CD14-positive monocyte (primary cell): ENCODE data around the gene ACSL1. TPM values are rescaled to one million over a fixed set of nuclear protein-coding genes. Genes with fewer than 3 reads are reported as not detected.

Source experiments
- DNase-seq, 3 donors: peaks; one replicate each; pipeline ENCODE4 v3.0.0-alpha.2; 2011 to 2022
- H2AFZ ChIP-seq: 2 replicates; pipeline ENCODE4 v1.6.0; 2012; ENCODE audit warnings: mild to moderate bottlenecking, low read depth, low read length, inconsistent platforms; ENCODE audit not compliant: insufficient read depth, poor library complexity, severe bottlenecking
- H3K27ac ChIP-seq, 2 donors: 1 replicate in 1 of 2; 2 replicates in 1 of 2; pipeline ENCODE4 v1.5.1; 2012 to 2013; ENCODE audit warnings: low read length in 2 of 2, control low read depth in 1 of 2, inconsistent platforms in 1 of 2, low read depth in 1 of 2, mild to moderate bottlenecking in 1 of 2
- H3K27me3 ChIP-seq, 2 donors: one replicate each; pipeline versions ENCODE4 v1.6.0 to v1.6.1; 2011 to 2013; ENCODE audit warnings: low read length in 2 of 2; ENCODE audit not compliant: control insufficient read depth in 2 of 2, insufficient read depth in 2 of 2
- H3K36me3 ChIP-seq, 2 donors: replicated peaks in 1 of 2; 1 replicate in 1 of 2; 2 replicates in 1 of 2; pipeline versions ENCODE4 v1.5.1 to v1.6.1; 2012 to 2013; ENCODE audit warnings: low read length in 2 of 2, control low read depth in 1 of 2, inconsistent platforms in 1 of 2, mild to moderate bottlenecking in 1 of 2; ENCODE audit not compliant: insufficient read depth in 2 of 2, control insufficient read depth in 1 of 2
- H3K4me1 ChIP-seq, 2 donors: 1 replicate in 1 of 2; 2 replicates in 1 of 2; pipeline versions ENCODE4 v1.5.1 to v1.6.1; 2012 to 2013; ENCODE audit warnings: low read length in 2 of 2, control low read depth in 1 of 2, inconsistent platforms in 1 of 2, mild to moderate bottlenecking in 1 of 2, moderate library complexity in 1 of 2; ENCODE audit not compliant: insufficient read depth in 2 of 2, control insufficient read depth in 1 of 2
- H3K4me2 ChIP-seq: replicated peaks from 2 replicates; pipeline ENCODE3; 2012; ENCODE audit warnings: low read length, moderate library complexity, mild to moderate bottlenecking; ENCODE audit not compliant: poor library complexity, severe bottlenecking; ENCODE audit errors: extremely low read depth
- H3K4me3 ChIP-seq, 3 experiments: fragments of 200-600 bp in 1 of 3; sonication (generic) in 1 of 3; replicated peaks in 1 of 3; 1 replicate in 2 of 3; 2 replicates in 1 of 3; pipeline ENCODE4 v1.5.1; 2011 to 2013; ENCODE audit warnings: low read length in 3 of 3, mild to moderate bottlenecking in 3 of 3, control low read depth in 2 of 3, low read depth in 2 of 3, inconsistent platforms in 1 of 3, moderate library complexity in 1 of 3
- H3K79me2 ChIP-seq: 2 replicates; pipeline ENCODE4 v1.6.0; 2012; ENCODE audit warnings: mild to moderate bottlenecking, control low read depth, inconsistent platforms, low read length, moderate library complexity; ENCODE audit not compliant: insufficient read depth
- H3K9ac ChIP-seq: 2 replicates; pipeline ENCODE4 v1.6.0; 2017; ENCODE audit warnings: low read length, mild to moderate bottlenecking; ENCODE audit not compliant: insufficient read depth, poor library complexity, severe bottlenecking
- H3K9me3 ChIP-seq, 2 donors: replicated peaks in 1 of 2; 1 replicate in 1 of 2; 2 replicates in 1 of 2; pipeline versions ENCODE4 v1.5.1 to v1.6.1; 2012 to 2013; ENCODE audit warnings: low read length in 2 of 2, control low read depth in 1 of 2; ENCODE audit not compliant: control insufficient read depth in 1 of 2, insufficient read depth in 1 of 2
- H4K20me1 ChIP-seq: 2 replicates; pipeline ENCODE4 v1.6.0; 2012; ENCODE audit warnings: mild to moderate bottlenecking, low read length, control low read depth, moderate library complexity; ENCODE audit not compliant: insufficient read depth
- H3K27ac Mint-ChIP-seq, 7 donors: one replicate each; pipeline ENCODE4 v1.8.0; 2020; ENCODE audit warnings: mild to moderate bottlenecking in 7 of 7, mixed read lengths in 7 of 7, moderate library complexity in 6 of 7, inconsistent platforms in 2 of 7
- H3K27me3 Mint-ChIP-seq, 3 donors: one replicate each; pipeline ENCODE4 v1.8.0; 2021 to 2022; ENCODE audit warnings: low read depth in 3 of 3, mild to moderate bottlenecking in 3 of 3, mixed read lengths in 3 of 3, moderate library complexity in 3 of 3, inconsistent platforms in 1 of 3
- H3K36me3 Mint-ChIP-seq, 2 donors: one replicate each; pipeline ENCODE4 v1.8.0; 2020; ENCODE audit warnings: mixed read lengths in 2 of 2, inconsistent platforms in 1 of 2, mild to moderate bottlenecking in 1 of 2
- H3K4me1 Mint-ChIP-seq: one replicate; pipeline ENCODE4 v1.8.0; 2020; ENCODE audit warnings: mild to moderate bottlenecking, mixed read lengths
- H3K4me3 Mint-ChIP-seq, 2 donors: one replicate each; pipeline ENCODE4 v1.8.0; 2020; ENCODE audit warnings: mild to moderate bottlenecking in 2 of 2, mixed read lengths in 2 of 2, moderate library complexity in 1 of 2
- H3K9me3 Mint-ChIP-seq, 7 donors: one replicate each; pipeline ENCODE4 v1.8.0; 2020 to 2022; ENCODE audit warnings: mixed read lengths in 7 of 7, mild to moderate bottlenecking in 6 of 7, moderate library complexity in 6 of 7, inconsistent platforms in 2 of 7
- CTCF ChIP-seq: fragments of 200-600 bp; IDR thresholded peaks from one replicate; pipeline ENCODE4 v1.8.0; 2022; ENCODE audit warnings: antibody characterized with exemption, mild to moderate bottlenecking
- WGBS: methylation state at CpG from one replicate; pipeline ENCODE4 v1.1.5; 2013; ENCODE audit warnings: missing lambda C conversion rate; ENCODE audit not compliant: insufficient coverage; 5-methylcytosine and 5-hydroxymethylcytosine counted together
- intact Hi-C, 2 donors: fragments of 100-400 bp; cut with micrococcal nuclease; formaldehyde crosslinking; loops; one replicate each; pipeline versions ENCODE4 v1.15.0 to v1.15.1; 2023
- polyA plus RNA-seq, 3 donors: library from polyadenylated mRNA; depleted of rRNA in 1 of 3; unstranded in 2 of 3; stranded (reverse) in 1 of 3; fragments of 300-500 nt in 2 of 3; fragments of >200 nt in 1 of 3; fragmentation: Illumina TruSeq in 2 of 3; gene quantifications; 1 replicate in 2 of 3; 2 replicates in 1 of 3; pipeline ENCODE4 v1.2.3, GENCODE V29; 2012 to 2021

The ACSL1 gene
- polyA plus RNA-seq, 3 donors: 72.4 to 115 (median 115) TPM

GRCh38 chr4:184787766-184788503 lies 37.8 kb downstream of the ACSL1 start:
- H3K36me3 Mint-ChIP-seq: peaks cover 87 to 99% of the 10 kb centered on the region in 2 donors
- H3K4me1 Mint-ChIP-seq: peaks cover 39% of the 10 kb centered on the region
- H3K27ac Mint-ChIP-seq: peak overlapping the region in 2 of 7 donors; percentile 26 to 66
- Histone ChIP-seq H3K27ac (peak overlapping the region in 1 of 2 donors; percentile 18), H3K27me3 (no peaks in the 10 kb centered on the region), H3K79me2 (peaks cover 38% of the 10 kb centered on the region), H3K9me3 (no peaks in the 10 kb centered on the region), H4K20me1 (peaks cover 100% of the 10 kb centered on the region), H3K4me2 (no peak overlapping the region), H3K9ac (no peak overlapping the region), H3K4me1 (peaks cover 27 to 29% of the 10 kb centered on the region in 2 donors), H3K36me3 (peaks cover 65 to 89% of the 10 kb centered on the region in 2 donors), H3K4me3 (no peak overlapping the region), H2AFZ (no peak overlapping the region)
- no peak for TF ChIP-seq CTCF
- H3K27me3 Mint-ChIP-seq: peaks cover 0 to 2% (median 0%) of the 10 kb centered on the region in 3 donors
- H3K9me3 Mint-ChIP-seq: peaks cover 0 to 2% (median 0%) of the 10 kb centered on the region in 7 donors
- no peak overlapping the region for H3K4me3 Mint-ChIP-seq
- WGBS: 75% methylated on average over 5 of the region's 6 CpGs
- intact Hi-C loops: loop anchor here in 1 of 2 donors (5.0 kb wide), 1 partner anchor 36 kb away; no protein-coding TSS in a partner anchor
- DNase-seq: no peak

GRCh38 chr4:184785813-184786212 lies 40.0 kb downstream of the ACSL1 start:
- WGBS: 100% methylated on average over 2 of the region's 9 CpGs
- no peak for TF ChIP-seq CTCF
- Histone ChIP-seq H2AFZ (no peak overlapping the region), H3K9ac (no peak overlapping the region), H3K4me1 (peaks cover 25 to 29% of the 10 kb centered on the region in 2 donors), H3K36me3 (peaks cover 66 to 96% of the 10 kb centered on the region in 2 donors), H3K4me3 (no peak overlapping the region), H4K20me1 (peaks cover 100% of the 10 kb centered on the region), H3K9me3 (no peaks in the 10 kb centered on the region), H3K27ac (no peak overlapping the region), H3K79me2 (peaks cover 19% of the 10 kb centered on the region), H3K4me2 (no peak overlapping the region), H3K27me3 (no peaks in the 10 kb centered on the region)
- intact Hi-C loops: loop anchor here in 1 of 2 donors (5.0 kb wide), 1 partner anchor 34 kb away; no protein-coding TSS in a partner anchor
- Mint-ChIP-seq H3K27me3 (no peaks in the 10 kb centered on the region), H3K27ac (no peak overlapping the region), H3K9me3 (peaks cover 0 to 2% (median 0%) of the 10 kb centered on the region in 7 donors), H3K4me3 (no peak overlapping the region), H3K4me1 (peaks cover 35% of the 10 kb centered on the region), H3K36me3 (peaks cover 88 to 98% of the 10 kb centered on the region in 2 donors)
- DNase-seq: no peak
